HEK293 (cell line): ENCODE data around the gene ABHD16A.

Experiments
- BCL11A ChIP-seq: fragments of 450-650 bp; formaldehyde crosslinking; IDR thresholded peaks from 2 replicates; pipeline ENCODE4 v1.5.1; 2016; ENCODE audit warnings: low read depth, missing biosample characterization, missing genetic modification characterization
- BCL6B ChIP-seq: fragments of 450-650 bp; formaldehyde crosslinking; IDR thresholded peaks from 2 replicates; pipeline ENCODE4 v1.5.1; 2017; ENCODE audit warnings: missing biosample characterization, missing genetic modification characterization
- ELK4 ChIP-seq: IDR thresholded peaks from 2 replicates; pipeline ENCODE4 v1.6.1; 2011; ENCODE audit warnings: mild to moderate bottlenecking, low read depth, low read length, borderline replicate concordance
- FEZF1 ChIP-seq: fragments of 450-650 bp; formaldehyde crosslinking; IDR thresholded peaks from 2 replicates; pipeline ENCODE4 v1.5.1; 2016; ENCODE audit warnings: missing biosample characterization, missing genetic modification characterization
- OSR2 ChIP-seq: fragments of 450-650 bp; formaldehyde crosslinking; IDR thresholded peaks from 2 replicates; pipeline ENCODE4 v1.5.1; 2016; ENCODE audit warnings: missing biosample characterization, missing genetic modification characterization
- PRDM4 ChIP-seq: fragments of 450-650 bp; formaldehyde crosslinking; IDR thresholded peaks from 2 replicates; pipeline ENCODE4 v1.5.1; 2017; ENCODE audit warnings: missing biosample characterization, missing genetic modification characterization
- SP2 ChIP-seq: fragments of 450-650 bp; formaldehyde crosslinking; IDR thresholded peaks from 2 replicates; pipeline ENCODE4 v1.5.1; 2016; ENCODE audit warnings: missing biosample characterization, missing genetic modification characterization
- ZBTB21 ChIP-seq: fragments of 450-650 bp; formaldehyde crosslinking; IDR thresholded peaks from 2 replicates; pipeline ENCODE4 v1.5.1; 2017; ENCODE audit warnings: missing biosample characterization, missing genetic modification characterization
- ZBTB44 ChIP-seq: fragments of 450-650 bp; IDR thresholded peaks from 2 replicates; pipeline ENCODE4 v1.5.1; 2018; ENCODE audit warnings: missing biosample characterization, mild to moderate bottlenecking, missing genetic modification characterization
- ZBTB7A ChIP-seq: fragments of 450-650 bp; formaldehyde crosslinking; IDR thresholded peaks from 2 replicates; pipeline ENCODE4 v1.5.1; 2016; ENCODE audit warnings: low read depth, missing biosample characterization, missing genetic modification characterization
- ZFP41 ChIP-seq: fragments of 450-650 bp; formaldehyde crosslinking; IDR thresholded peaks from 2 replicates; pipeline ENCODE4 v1.5.1; 2016; ENCODE audit warnings: missing biosample characterization, missing genetic modification characterization, borderline replicate concordance
- ZNF10 ChIP-seq: fragments of 450-650 bp; formaldehyde crosslinking; IDR thresholded peaks from 2 replicates; pipeline ENCODE4 v1.5.1; 2017; ENCODE audit warnings: missing biosample characterization, missing genetic modification characterization
- ZNF184 ChIP-seq: fragments of 450-650 bp; IDR thresholded peaks from 2 replicates; pipeline ENCODE4 v1.5.1; 2018; ENCODE audit warnings: missing biosample characterization, mild to moderate bottlenecking, missing genetic modification characterization
- ZNF211 ChIP-seq: fragments of 450-650 bp; formaldehyde crosslinking; IDR thresholded peaks from 2 replicates; pipeline ENCODE4 v1.5.1; 2016; ENCODE audit warnings: low read depth, missing biosample characterization, missing genetic modification characterization
- ZNF394 ChIP-seq: fragments of 450-650 bp; formaldehyde crosslinking; IDR thresholded peaks from 2 replicates; pipeline ENCODE4 v1.5.1; 2016; ENCODE audit warnings: missing biosample characterization, missing genetic modification characterization, mild to moderate bottlenecking, moderate library complexity, borderline replicate concordance
- ZNF449 ChIP-seq: fragments of 450-650 bp; formaldehyde crosslinking; IDR thresholded peaks from 2 replicates; pipeline ENCODE4 v1.5.1; 2017; ENCODE audit warnings: missing biosample characterization, mild to moderate bottlenecking, missing genetic modification characterization, moderate library complexity
- ZNF518A ChIP-seq: fragments of 450-650 bp; formaldehyde crosslinking; conservative IDR thresholded peaks from 2 replicates; pipeline ENCODE4 v1.5.1; 2016; ENCODE audit warnings: low read depth, missing biosample characterization, missing genetic modification characterization
- ZNF600 ChIP-seq: fragments of 450-650 bp; formaldehyde crosslinking; IDR thresholded peaks from 2 replicates; pipeline ENCODE4 v1.5.1; 2016; ENCODE audit warnings: missing biosample characterization, missing genetic modification characterization
- ZNF610 ChIP-seq: fragments of 450-650 bp; formaldehyde crosslinking; IDR thresholded peaks from 2 replicates; pipeline ENCODE4 v1.5.1; 2016; ENCODE audit warnings: missing biosample characterization, missing genetic modification characterization, borderline replicate concordance
- ZNF629 ChIP-seq: fragments of 450-650 bp; formaldehyde crosslinking; IDR thresholded peaks from 2 replicates; pipeline ENCODE4 v1.5.1; 2017; ENCODE audit warnings: missing biosample characterization, missing genetic modification characterization
- ZNF670 ChIP-seq: fragments of 450-650 bp; formaldehyde crosslinking; IDR thresholded peaks from 2 replicates; pipeline ENCODE4 v1.5.1; 2016; ENCODE audit warnings: missing biosample characterization, missing genetic modification characterization, low read depth
- ZNF785 ChIP-seq: fragments of 450-650 bp; formaldehyde crosslinking; IDR thresholded peaks from 2 replicates; pipeline ENCODE4 v1.5.1; 2016; ENCODE audit warnings: missing biosample characterization, missing genetic modification characterization
- ZNF792 ChIP-seq: fragments of 450-650 bp; formaldehyde crosslinking; IDR thresholded peaks from 2 replicates; pipeline ENCODE4 v1.5.1; 2016; ENCODE audit warnings: missing biosample characterization, missing genetic modification characterization
- ZNF837 ChIP-seq: fragments of 450-650 bp; formaldehyde crosslinking; IDR thresholded peaks from 2 replicates; pipeline ENCODE4 v1.5.1; 2016; ENCODE audit warnings: missing biosample characterization, missing genetic modification characterization

ABHD16A gene

GRCh38 chr6:31739639-31740396 is 36.7 kb upstream of the ABHD16A start, which contains the start of gene MSH5 (continued):
- no peak for TF ChIP-seq ZNF600 (tag by site-specific recombination)
- no peak for TF ChIP-seq ZNF837
- TF ChIP-seq ZNF518A (tag by site-specific recombination) = no peak
- TF ChIP-seq ZNF629 (tag by site-specific recombination) = peak; percentile 46; the same call in 1 of the 2 replicates
- TF ChIP-seq ZNF211 (tag by site-specific recombination) = no peak
- no peak for TF ChIP-seq BCL11A (tag by site-specific recombination)
- TF ChIP-seq SP2 (tag by site-specific recombination) = peak; percentile 99
- no peak for TF ChIP-seq BCL6B
- TF ChIP-seq ZNF449 (tag by site-specific recombination) = peak; percentile 53; the same call in 1 of the 2 replicates
- TF ChIP-seq ZNF670 = no peak
- TF ChIP-seq ZFP41 (tag by site-specific recombination) = no peak
- peak; percentile 92 for TF ChIP-seq FEZF1
- TF ChIP-seq ZNF394 (tag by site-specific recombination) = peak; percentile 63; the same call in 1 of the 2 replicates
- no peak for TF ChIP-seq ZNF10 (tag by site-specific recombination)
- TF ChIP-seq OSR2 = no peak
- TF ChIP-seq ZBTB44 (tag by site-specific recombination) = no peak
- TF ChIP-seq ZNF785 (tag by site-specific recombination) = no peak
- TF ChIP-seq ZNF184 (tag by site-specific recombination) = no peak
- TF ChIP-seq ZNF610 (tag by site-specific recombination) = peak; percentile 61; the same call in 1 of the 2 replicates
- TF ChIP-seq ZBTB21 (tag by site-specific recombination) = peak; percentile 54; the same call in 1 of the 2 replicates
- TF ChIP-seq ZBTB7A (tag by site-specific recombination) = 0 out of 2 replicates have a peak, but pooled peaks have one; percentile 40
- TF ChIP-seq PRDM4 (tag by site-specific recombination) = 0 out of 2 replicates have a peak, but pooled peaks have one; percentile 52
- no peak for TF ChIP-seq ELK4
- TF ChIP-seq ZNF792 (tag by site-specific recombination) = no peak
